H1 (cell line): ENCODE results near the gene MESD. TPM values are rescaled to one million over a fixed set of nuclear protein-coding genes. Genes with fewer than 3 reads are reported as not detected.

ENCODE experiments used
- CTBP2 ChIP-seq: IDR thresholded peaks from 2 replicates; pipeline ENCODE4 v1.7.0; 2011; ENCODE audit warnings: borderline replicate concordance, mild to moderate bottlenecking, moderate library complexity, mixed read lengths, low read length; ENCODE audit not compliant: insufficient read depth, insufficient read length
- FOSL1 ChIP-seq: IDR thresholded peaks from 2 replicates; pipeline ENCODE4 v1.6.1; 2011; ENCODE audit warnings: mild to moderate bottlenecking, low read depth, low read length, moderate library complexity; ENCODE audit not compliant: insufficient read depth
- JUND ChIP-seq: IDR thresholded peaks from 2 replicates; pipeline ENCODE4 v1.6.1; 2011; ENCODE audit warnings: mild to moderate bottlenecking, improper control_type of control experiment, low read length
- KDM4A ChIP-seq: IDR thresholded peaks from one replicate; pipeline ENCODE4 v1.7.1; 2012; ENCODE audit warnings: low read depth, mild to moderate bottlenecking, moderate library complexity, low read length, inconsistent platforms; ENCODE audit not compliant: severe bottlenecking
- NRF1 ChIP-seq: IDR thresholded peaks from 2 replicates; pipeline ENCODE4 v1.6.1; 2011; ENCODE audit warnings: mild to moderate bottlenecking, low read depth, low read length, improper control_type of control experiment
- POU5F1 ChIP-seq: IDR thresholded peaks from 2 replicates; pipeline ENCODE4 v1.6.1; 2011; ENCODE audit warnings: low read depth, mild to moderate bottlenecking, low read length, moderate library complexity
- SIX5 ChIP-seq: IDR thresholded peaks from 2 replicates; pipeline ENCODE4 v1.6.1; 2011; ENCODE audit warnings: mild to moderate bottlenecking, low read depth, low read length
- SRF ChIP-seq: IDR thresholded peaks from 2 replicates; pipeline ENCODE4 v1.6.1; 2011; ENCODE audit warnings: mild to moderate bottlenecking, low read depth, low read length, moderate library complexity
- TCF12 ChIP-seq: IDR thresholded peaks from 2 replicates; pipeline ENCODE4 v1.6.1; 2011; ENCODE audit warnings: low read depth, mild to moderate bottlenecking, low read length
- polyA plus RNA-seq, 7 experiments: library from polyadenylated mRNA; depleted of rRNA in 3 of 7; stranded (reverse) in 5 of 7; unstranded in 2 of 7; fragments of >200 nt in 5 of 7; fragments of 200-250 nt in 2 of 7; gene quantifications; 1 replicate in 5 of 7; 2 replicates in 1 of 7; 4 replicates in 1 of 7; pipeline versions ENCODE4 v1.2.1 to v1.2.3, GENCODE V29; 2011 to 2013; ENCODE audit warnings: missing spikeins in 2 of 7, mixed read lengths in 2 of 7
- total RNA-seq: library from RNA; stranded (reverse); fragmentation: NEBNext Ultra II Directional; extraction: Animal tissue kit (Norgen Biotek cat#: 25700); gene quantifications from 2 replicates; pipeline ENCODE4 v1.2.1, GENCODE V29; 2021
- TF ChIP-seq, protein P1 (sequence below): fragments of 300-600 bp; sonication (generic); IDR thresholded peaks from 2 replicates; pipeline ENCODE4 v1.7.1; 2012; ENCODE audit warnings: low read length, moderate library complexity, mild to moderate bottlenecking, inconsistent platforms; ENCODE audit not compliant: insufficient replicate concordance
- TF ChIP-seq, protein P2 (sequence below): IDR thresholded peaks from 2 replicates; pipeline ENCODE4 v1.6.1; 2012; ENCODE audit warnings: inconsistent platforms

The MESD gene
- total and polyA plus RNA-seq, 2 of the 8 experiments (the other 6 are each of a cell fraction or from before 2014, with no cell fraction given) = 11.0 to 28.3 TPM

DNA sequence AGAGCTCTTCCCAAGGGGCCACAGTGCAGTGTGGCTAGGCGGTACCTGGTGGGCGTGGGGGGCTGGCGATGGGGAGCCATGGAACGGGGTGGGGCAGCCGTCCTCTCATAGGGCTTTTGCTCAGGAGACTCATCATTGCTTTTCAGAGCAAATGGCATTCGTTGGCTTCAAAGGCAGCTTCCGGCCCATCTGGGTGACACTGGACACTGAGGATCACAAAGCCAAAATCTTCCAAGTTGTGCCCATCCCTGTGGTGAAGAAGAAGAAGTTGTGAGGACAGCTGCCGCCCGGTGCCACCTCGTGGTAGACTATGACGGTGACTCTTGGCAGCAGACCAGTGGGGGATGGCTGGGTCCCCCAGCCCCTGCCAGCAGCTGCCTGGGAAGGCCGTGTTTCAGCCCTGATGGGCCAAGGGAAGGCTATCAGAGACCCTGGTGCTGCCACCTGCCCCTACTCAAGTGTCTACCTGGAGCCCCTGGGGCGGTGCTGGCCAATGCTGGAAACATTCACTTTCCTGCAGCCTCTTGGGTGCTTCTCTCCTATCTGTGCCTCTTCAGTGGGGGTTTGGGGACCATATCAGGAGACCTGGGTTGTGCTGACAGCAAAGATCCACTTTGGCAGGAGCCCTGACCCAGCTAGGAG, 40.8 kb downstream of the MESD start (continued):
- TF ChIP-seq, protein P1, sequence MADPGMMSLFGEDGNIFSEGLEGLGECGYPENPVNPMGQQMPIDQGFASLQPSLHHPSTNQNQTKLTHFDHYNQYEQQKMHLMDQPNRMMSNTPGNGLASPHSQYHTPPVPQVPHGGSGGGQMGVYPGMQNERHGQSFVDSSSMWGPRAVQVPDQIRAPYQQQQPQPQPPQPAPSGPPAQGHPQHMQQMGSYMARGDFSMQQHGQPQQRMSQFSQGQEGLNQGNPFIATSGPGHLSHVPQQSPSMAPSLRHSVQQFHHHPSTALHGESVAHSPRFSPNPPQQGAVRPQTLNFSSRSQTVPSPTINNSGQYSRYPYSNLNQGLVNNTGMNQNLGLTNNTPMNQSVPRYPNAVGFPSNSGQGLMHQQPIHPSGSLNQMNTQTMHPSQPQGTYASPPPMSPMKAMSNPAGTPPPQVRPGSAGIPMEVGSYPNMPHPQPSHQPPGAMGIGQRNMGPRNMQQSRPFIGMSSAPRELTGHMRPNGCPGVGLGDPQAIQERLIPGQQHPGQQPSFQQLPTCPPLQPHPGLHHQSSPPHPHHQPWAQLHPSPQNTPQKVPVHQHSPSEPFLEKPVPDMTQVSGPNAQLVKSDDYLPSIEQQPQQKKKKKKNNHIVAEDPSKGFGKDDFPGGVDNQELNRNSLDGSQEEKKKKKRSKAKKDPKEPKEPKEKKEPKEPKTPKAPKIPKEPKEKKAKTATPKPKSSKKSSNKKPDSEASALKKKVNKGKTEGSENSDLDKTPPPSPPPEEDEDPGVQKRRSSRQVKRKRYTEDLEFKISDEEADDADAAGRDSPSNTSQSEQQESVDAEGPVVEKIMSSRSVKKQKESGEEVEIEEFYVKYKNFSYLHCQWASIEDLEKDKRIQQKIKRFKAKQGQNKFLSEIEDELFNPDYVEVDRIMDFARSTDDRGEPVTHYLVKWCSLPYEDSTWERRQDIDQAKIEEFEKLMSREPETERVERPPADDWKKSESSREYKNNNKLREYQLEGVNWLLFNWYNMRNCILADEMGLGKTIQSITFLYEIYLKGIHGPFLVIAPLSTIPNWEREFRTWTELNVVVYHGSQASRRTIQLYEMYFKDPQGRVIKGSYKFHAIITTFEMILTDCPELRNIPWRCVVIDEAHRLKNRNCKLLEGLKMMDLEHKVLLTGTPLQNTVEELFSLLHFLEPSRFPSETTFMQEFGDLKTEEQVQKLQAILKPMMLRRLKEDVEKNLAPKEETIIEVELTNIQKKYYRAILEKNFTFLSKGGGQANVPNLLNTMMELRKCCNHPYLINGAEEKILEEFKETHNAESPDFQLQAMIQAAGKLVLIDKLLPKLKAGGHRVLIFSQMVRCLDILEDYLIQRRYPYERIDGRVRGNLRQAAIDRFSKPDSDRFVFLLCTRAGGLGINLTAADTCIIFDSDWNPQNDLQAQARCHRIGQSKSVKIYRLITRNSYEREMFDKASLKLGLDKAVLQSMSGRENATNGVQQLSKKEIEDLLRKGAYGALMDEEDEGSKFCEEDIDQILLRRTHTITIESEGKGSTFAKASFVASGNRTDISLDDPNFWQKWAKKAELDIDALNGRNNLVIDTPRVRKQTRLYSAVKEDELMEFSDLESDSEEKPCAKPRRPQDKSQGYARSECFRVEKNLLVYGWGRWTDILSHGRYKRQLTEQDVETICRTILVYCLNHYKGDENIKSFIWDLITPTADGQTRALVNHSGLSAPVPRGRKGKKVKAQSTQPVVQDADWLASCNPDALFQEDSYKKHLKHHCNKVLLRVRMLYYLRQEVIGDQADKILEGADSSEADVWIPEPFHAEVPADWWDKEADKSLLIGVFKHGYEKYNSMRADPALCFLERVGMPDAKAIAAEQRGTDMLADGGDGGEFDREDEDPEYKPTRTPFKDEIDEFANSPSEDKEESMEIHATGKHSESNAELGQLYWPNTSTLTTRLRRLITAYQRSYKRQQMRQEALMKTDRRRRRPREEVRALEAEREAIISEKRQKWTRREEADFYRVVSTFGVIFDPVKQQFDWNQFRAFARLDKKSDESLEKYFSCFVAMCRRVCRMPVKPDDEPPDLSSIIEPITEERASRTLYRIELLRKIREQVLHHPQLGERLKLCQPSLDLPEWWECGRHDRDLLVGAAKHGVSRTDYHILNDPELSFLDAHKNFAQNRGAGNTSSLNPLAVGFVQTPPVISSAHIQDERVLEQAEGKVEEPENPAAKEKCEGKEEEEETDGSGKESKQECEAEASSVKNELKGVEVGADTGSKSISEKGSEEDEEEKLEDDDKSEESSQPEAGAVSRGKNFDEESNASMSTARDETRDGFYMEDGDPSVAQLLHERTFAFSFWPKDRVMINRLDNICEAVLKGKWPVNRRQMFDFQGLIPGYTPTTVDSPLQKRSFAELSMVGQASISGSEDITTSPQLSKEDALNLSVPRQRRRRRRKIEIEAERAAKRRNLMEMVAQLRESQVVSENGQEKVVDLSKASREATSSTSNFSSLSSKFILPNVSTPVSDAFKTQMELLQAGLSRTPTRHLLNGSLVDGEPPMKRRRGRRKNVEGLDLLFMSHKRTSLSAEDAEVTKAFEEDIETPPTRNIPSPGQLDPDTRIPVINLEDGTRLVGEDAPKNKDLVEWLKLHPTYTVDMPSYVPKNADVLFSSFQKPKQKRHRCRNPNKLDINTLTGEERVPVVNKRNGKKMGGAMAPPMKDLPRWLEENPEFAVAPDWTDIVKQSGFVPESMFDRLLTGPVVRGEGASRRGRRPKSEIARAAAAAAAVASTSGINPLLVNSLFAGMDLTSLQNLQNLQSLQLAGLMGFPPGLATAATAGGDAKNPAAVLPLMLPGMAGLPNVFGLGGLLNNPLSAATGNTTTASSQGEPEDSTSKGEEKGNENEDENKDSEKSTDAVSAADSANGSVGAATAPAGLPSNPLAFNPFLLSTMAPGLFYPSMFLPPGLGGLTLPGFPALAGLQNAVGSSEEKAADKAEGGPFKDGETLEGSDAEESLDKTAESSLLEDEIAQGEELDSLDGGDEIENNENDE = no peak
- TF ChIP-seq FOSL1 = no peak
- no peak for TF ChIP-seq CTBP2
- no peak for TF ChIP-seq JUND
- TF ChIP-seq NRF1 = no peak
- TF ChIP-seq SRF = no peak
- no peak for TF ChIP-seq TCF12
- TF ChIP-seq POU5F1 = no peak
- TF ChIP-seq SIX5 = no peak
- TF ChIP-seq, protein P2, sequence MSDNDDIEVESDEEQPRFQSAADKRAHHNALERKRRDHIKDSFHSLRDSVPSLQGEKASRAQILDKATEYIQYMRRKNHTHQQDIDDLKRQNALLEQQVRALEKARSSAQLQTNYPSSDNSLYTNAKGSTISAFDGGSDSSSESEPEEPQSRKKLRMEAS = no peak
- TF ChIP-seq KDM4A = no peak
